Testis (tissue), 3 donors: ENCODE results near the gene NR4A3. TPM values are rescaled to one million over a fixed set of nuclear protein-coding genes. Genes with fewer than 3 reads are reported as not detected.

ENCODE experiments used
- DNase-seq: peaks from one replicate; pipeline ENCODE4 v3.0.0-alpha.2; 2019
- H3K27ac ChIP-seq, 2 donors: fragments of 200-600 bp; sonication (generic); one replicate each; pipeline ENCODE4 v1.5.1; 2019
- H3K27me3 ChIP-seq: fragments of 200-600 bp; sonication (generic); one replicate; pipeline ENCODE4 v1.5.1; 2019
- H3K36me3 ChIP-seq: fragments of 200-600 bp; sonication (generic); one replicate; pipeline ENCODE4 v1.5.1; 2017; ENCODE audit warnings: low read depth; ENCODE audit errors: missing control alignments
- H3K4me1 ChIP-seq: fragments of 200-600 bp; sonication (generic); one replicate; pipeline ENCODE4 v1.5.1; 2019
- H3K4me3 ChIP-seq, 2 donors: fragments of 200-600 bp; sonication (generic); one replicate each; pipeline ENCODE4 v1.5.1; 2017 to 2019
- H3K9me3 ChIP-seq: fragments of 200-600 bp; sonication (generic); one replicate; pipeline ENCODE4 v1.5.1; 2017
- CTCF ChIP-seq, 3 experiments: fragments of 450-650 bp in 2 of 3; fragments of 200-600 bp in 1 of 3; sonication (generic) in 1 of 3; IDR thresholded peaks; one replicate each; pipeline ENCODE4 v1.5.1; 2016 to 2019; ENCODE audit warnings: antibody characterized with exemption in 3 of 3, mild to moderate bottlenecking in 2 of 3, moderate library complexity in 1 of 3
- POLR2A ChIP-seq: fragments of 450-650 bp; IDR thresholded peaks from one replicate; pipeline ENCODE4 v1.6.1; 2017; ENCODE audit warnings: antibody characterized with exemption, mild to moderate bottlenecking, moderate library complexity
- WGBS, 2 donors: methylation state at CpG; one replicate each; pipeline ENCODE4 v1.1.5; 2018; 5-methylcytosine and 5-hydroxymethylcytosine counted together
- intact Hi-C: fragments of 100-400 bp; cut with DNase I; formaldehyde crosslinking; loops from one replicate; pipeline ENCODE4 v1.15.1; 2023; ENCODE audit warnings: low total_unique reads
- polyA plus RNA-seq: library from polyadenylated mRNA; stranded (reverse); fragments of 350-450 nt; fragmentation: Illumina TruSeq; extraction: RNeasy Lipid Tissue Mini Kit (QIAGEN cat#74804); gene quantifications from one replicate; pipeline ENCODE4 v1.2.3, GENCODE V29; 2014; ENCODE audit warnings: low read depth, low replicate concordance; ENCODE audit not compliant: insufficient read depth
- total RNA-seq, 2 donors: library from RNA; depleted of rRNA; stranded (reverse); fragments of >200 nt; gene quantifications; one replicate each; pipeline ENCODE4 v1.2.3, GENCODE V29; 2016

The NR4A3 gene
- total and polyA plus RNA-seq, 3 donors from 2014 or later, result 1.7 to 3.0 (median 2.5) TPM

GRCh38 chr9:99787556-99787955 lies 34.1 kb upstream of the NR4A3 start:
- no peak for TF ChIP-seq CTCF (IDR thresholded peaks at IDR 0.05)
- no peak for TF ChIP-seq POLR2A
- no peaks in the 10 kb centered on the region for H3K27me3 ChIP-seq
- intact Hi-C loops, result no loop called here
- no peak overlapping the region for H3K4me3 ChIP-seq
- H3K36me3 ChIP-seq, result no peaks in the 10 kb centered on the region
- no peak overlapping the region for H3K27ac ChIP-seq
- H3K4me1 ChIP-seq, result no peaks in the 10 kb centered on the region
- no peaks in the 10 kb centered on the region for H3K9me3 ChIP-seq
- no peak for DNase-seq

- 76 to 95% methylated on average over 4 of the region's 4 CpGs for WGBS, 2 donors
- no peaks in the 10 kb centered on the region for H3K27me3 ChIP-seq
- no peak for DNase-seq
- H3K4me3 ChIP-seq, result no peak overlapping the region
- no peaks in the 10 kb centered on the region for H3K36me3 ChIP-seq
- no peaks in the 10 kb centered on the region for H3K9me3 ChIP-seq
- H3K4me1 ChIP-seq, result no peaks in the 10 kb centered on the region
- intact Hi-C loops, result no loop called here
- TF ChIP-seq CTCF (IDR thresholded peaks at IDR 0.05), result no peak
- TF ChIP-seq POLR2A, result no peak
- H3K27ac ChIP-seq, result no peak overlapping the region
Observed at GRCh38 chr9:99793528-99793927, 28.2 kb upstream of the NR4A3 start.

- Histone ChIP-seq H3K4me3 (no peak overlapping the region), H3K9me3 (no peaks in the 10 kb centered on the region), H3K27me3 (no peaks in the 10 kb centered on the region), H3K4me1 (no peaks in the 10 kb centered on the region), H3K27ac (no peak overlapping the region), H3K36me3 (no peaks in the 10 kb centered on the region)
- no peak for TF ChIP-seq POLR2A
- TF ChIP-seq CTCF (IDR thresholded peaks at IDR 0.05), result no peak
- no peak for DNase-seq
- intact Hi-C loops, result no loop called here
- WGBS, 2 donors, result 74 to 91% methylated on average over 1 of the region's 1 CpG
Observed at GRCh38 chr9:99796231-99796630, 25.5 kb upstream of the NR4A3 start.

DNA sequence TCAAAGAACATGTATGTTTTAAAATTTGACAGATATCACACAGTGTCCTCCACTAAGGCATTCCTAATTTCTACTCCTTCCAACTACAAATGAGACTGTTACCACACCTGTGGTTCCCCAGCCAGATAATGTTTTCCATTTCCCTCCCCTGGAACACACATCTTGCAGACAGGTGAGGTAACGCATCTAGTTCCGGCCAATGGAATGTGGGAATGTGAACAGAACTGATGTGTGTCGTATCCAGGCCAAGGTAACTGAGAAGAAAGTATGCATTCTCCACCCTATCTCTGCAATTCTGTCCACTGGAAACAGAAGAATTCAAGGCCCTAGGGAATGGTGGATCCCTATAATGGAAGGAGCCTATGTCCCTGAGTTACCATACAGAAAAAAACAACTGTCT lies 19.9 kb upstream of the NR4A3 start:
- H3K36me3 ChIP-seq, result no peaks in the 10 kb centered on the region
- no peak overlapping the region for H3K4me3 ChIP-seq
- WGBS, 2 donors, result 99 to 100% methylated on average over 3 of the region's 3 CpGs
- DNase-seq, result no peak
- H3K27me3 ChIP-seq, result no peaks in the 10 kb centered on the region
- no peak for TF ChIP-seq POLR2A
- no peak for TF ChIP-seq CTCF (IDR thresholded peaks at IDR 0.05)
- intact Hi-C loops, result no loop called here
- no peaks in the 10 kb centered on the region for H3K9me3 ChIP-seq
- H3K4me1 ChIP-seq, result no peaks in the 10 kb centered on the region
- H3K27ac ChIP-seq, result no peak overlapping the region

DNA sequence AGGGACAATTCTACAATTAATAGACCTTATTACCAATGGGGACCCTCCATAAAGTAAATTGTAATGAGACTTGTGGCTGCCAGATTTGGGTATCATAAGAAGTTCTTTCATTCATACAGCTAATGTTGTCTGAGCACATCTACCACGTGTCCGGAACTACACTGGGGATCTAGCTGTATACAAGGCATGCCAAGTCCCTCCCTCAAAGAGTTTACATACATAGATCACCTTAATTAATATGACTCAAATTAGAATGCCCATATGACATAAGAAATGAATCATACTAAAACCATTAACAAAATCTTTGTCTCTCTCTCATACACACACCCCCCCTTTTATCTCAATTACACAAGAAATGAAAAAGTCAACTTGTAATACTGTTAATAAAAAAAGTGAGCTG lies 18.0 kb upstream of the NR4A3 start:
- no peaks in the 10 kb centered on the region for H3K9me3 ChIP-seq
- no peak for TF ChIP-seq CTCF (IDR thresholded peaks at IDR 0.05)
- H3K27ac ChIP-seq, result no peak overlapping the region
- H3K4me3 ChIP-seq, result no peak overlapping the region
- WGBS, 2 donors, result 88 to 97% methylated on average over 2 of the region's 2 CpGs
- no peaks in the 10 kb centered on the region for H3K27me3 ChIP-seq
- intact Hi-C loops, result no loop called here
- DNase-seq, result no peak
- no peaks in the 10 kb centered on the region for H3K36me3 ChIP-seq
- no peaks in the 10 kb centered on the region for H3K4me1 ChIP-seq
